Stomach (tissue), 9 donors: ENCODE data around the gene RETREG2. TPM values are rescaled to one million over a fixed set of nuclear protein-coding genes. Genes with fewer than 3 reads are reported as not detected.

Experiments used
- DNase-seq, 2 donors: peaks; one replicate each; pipeline versions ENCODE4 v3.0.0 to v3.0.0-alpha.2; 2013 to 2019
- H3K27ac ChIP-seq, 5 donors: fragments of 200-600 bp in 4 of 5; sonication (generic) in 4 of 5; one replicate each; pipeline ENCODE4 v1.5.1; 2013 to 2019; ENCODE audit warnings: mild to moderate bottlenecking in 1 of 5, moderate library complexity in 1 of 5
- H3K27me3 ChIP-seq, 3 donors: fragments of 200-600 bp; sonication (generic); one replicate each; pipeline ENCODE4 v1.5.1; 2017 to 2019; ENCODE audit warnings: mixed run types in 1 of 3
- H3K36me3 ChIP-seq, 4 donors: fragments of 200-600 bp; sonication (generic); 1 replicate in 3 of 4; 2 replicates in 1 of 4; pipeline ENCODE4 v1.5.1; 2016 to 2019
- H3K4me1 ChIP-seq, 4 donors: fragments of 200-600 bp; sonication (generic); one replicate each; pipeline ENCODE4 v1.5.1; 2016 to 2019
- H3K4me3 ChIP-seq, 4 donors: fragments of 200-600 bp; sonication (generic) in 3 of 4; one replicate each; pipeline ENCODE4 v1.5.1; 2016 to 2019; ENCODE audit warnings: mild to moderate bottlenecking in 1 of 4
- H3K9me3 ChIP-seq, 4 donors: fragments of 200-600 bp; sonication (generic); one replicate each; pipeline ENCODE4 v1.5.1; 2016 to 2019
- CTCF ChIP-seq, 7 experiments: fragments of 450-650 bp in 4 of 7; fragments of 200-600 bp in 3 of 7; sonication (generic) in 3 of 7; IDR thresholded peaks; one replicate each; pipeline ENCODE4 v1.5.1; 2016 to 2019; ENCODE audit warnings: antibody characterized with exemption in 7 of 7, control low read depth in 2 of 7, mild to moderate bottlenecking in 1 of 7
- EP300 ChIP-seq: sonication (generic); formaldehyde crosslinking; IDR thresholded peaks from one replicate; pipeline ENCODE4 v1.6.1; 2017; ENCODE audit warnings: antibody characterized with exemption
- POLR2A ChIP-seq, 4 donors: fragments of 450-650 bp; IDR thresholded peaks; one replicate each; pipeline ENCODE4 v1.6.1; 2016; ENCODE audit warnings: antibody characterized with exemption in 4 of 4, control low read depth in 2 of 4, mild to moderate bottlenecking in 1 of 4, moderate library complexity in 1 of 4
- POLR2AphosphoS5 ChIP-seq, 3 donors: sonication (generic); formaldehyde crosslinking; IDR thresholded peaks; one replicate each; pipeline ENCODE4 v1.6.1; 2016; ENCODE audit warnings: antibody characterized with exemption in 3 of 3
- WGBS, 5 donors: extraction: QIAGEN DNeasy Blood & Tissue Kit in 3 of 5; methylation state at CpG; one replicate each; pipeline versions ENCODE4 v1.1.5 to v1.1.7; 2013 to 2018; 5-methylcytosine and 5-hydroxymethylcytosine counted together
- intact Hi-C: fragments of 100-400 bp; cut with DNase I; formaldehyde crosslinking; loops from one replicate; pipeline ENCODE4 v1.15.1; 2023; ENCODE audit warnings: low total_unique reads
- polyA plus RNA-seq, 3 donors: library from polyadenylated mRNA; stranded (reverse); fragments of 200-250 nt; gene quantifications; one replicate each; pipeline ENCODE4 v1.2.3, GENCODE V29; 2013
- total RNA-seq, 5 donors: library from RNA; depleted of rRNA; stranded (reverse); fragments of >200 nt; gene quantifications; one replicate each; pipeline versions ENCODE4 v1.1.0 to v1.2.3, GENCODE V29; 2014 to 2016
- donor health status: healthy with polysubstance abuse.
- donor health status: Bipolar disorder and iron deficiency.
- donor health status: healthy.

Gene RETREG2
- total and polyA plus RNA-seq, 8 donors = 23.9 to 97.3 (median 43.0) TPM

- Histone ChIP-seq H3K27ac (peak overlapping the region; percentile 90 to 99 (median 96)), H3K4me1 (peaks cover 4 to 19% (median 16%) of the 10 kb centered on the region in 4 donors), H3K4me3 (peak overlapping the region; percentile 53 to 81 (median 68)), H3K27me3 (no peaks in the 10 kb centered on the region), H3K9me3 (no peaks in the 10 kb centered on the region), H3K36me3 (peaks cover 12 to 18% (median 16%) of the 10 kb centered on the region in 4 donors)
- DNase-seq = no peak
- 59 to 65% (median 60%) methylated on average over 4 of the region's 4 CpGs for WGBS, 5 donors
- intact Hi-C loops = loop anchor here (5.0 kb wide), 1 partner anchor 141 kb away; no protein-coding TSS in a partner anchor
- TF ChIP-seq CTCF (IDR thresholded peaks at IDR 0.05) (no peak), POLR2A (IDR thresholded peaks at IDR 0.05) (no peak), EP300 (no peak), POLR2AphosphoS5 (IDR thresholded peaks at IDR 0.05) (no peak)
These were observed 17.0 kb upstream of the RETREG2 start for GRCh38 chr2:219161097-219161496.

GRCh38 chr2:219163156-219163555, 14.9 kb upstream of the RETREG2 start:
- no peaks in the 10 kb centered on the region for H3K9me3 ChIP-seq
- no peak overlapping the region for H3K4me3 ChIP-seq
- DNase-seq = no peak
- no peaks in the 10 kb centered on the region for H3K36me3 ChIP-seq
- H3K27ac ChIP-seq = no peak overlapping the region
- 93 to 97% (median 95%) methylated on average over 6 of the region's 6 CpGs for WGBS, 5 donors
- TF ChIP-seq POLR2A (IDR thresholded peaks at IDR 0.05) (no peak), POLR2AphosphoS5 (IDR thresholded peaks at IDR 0.05) (no peak), EP300 (no peak), CTCF (IDR thresholded peaks at IDR 0.05) (no peak)
- H3K27me3 ChIP-seq = no peaks in the 10 kb centered on the region
- intact Hi-C loops = loop anchor here (5.0 kb wide), 1 partner anchor 139 kb away; no protein-coding TSS in a partner anchor
- peaks cover 4 to 19% (median 16%) of the 10 kb centered on the region in 4 donors for H3K4me1 ChIP-seq

- no peak for TF ChIP-seq EP300
- TF ChIP-seq CTCF (IDR thresholded peaks at IDR 0.05) = no peak
- no peak for TF ChIP-seq POLR2A (IDR thresholded peaks at IDR 0.05)
- no peak for TF ChIP-seq POLR2AphosphoS5 (IDR thresholded peaks at IDR 0.05)
These were observed 12.8 kb upstream of the RETREG2 start for GRCh38 chr2:219165058-219165911.

GRCh38 chr2:219167997-219168396, 10.1 kb upstream of the RETREG2 start:
- TF ChIP-seq CTCF (IDR thresholded peaks at IDR 0.05) (no peak), EP300 (no peak), POLR2A (IDR thresholded peaks at IDR 0.05) (no peak), POLR2AphosphoS5 (IDR thresholded peaks at IDR 0.05) (no peak)
- no peak overlapping the region for H3K4me3 ChIP-seq
- no peak for DNase-seq
- H3K36me3 ChIP-seq = peaks cover 12 to 15% (median 13%) of the 10 kb centered on the region in 4 donors
- 70 to 76% (median 74%) methylated on average over 5 of the region's 5 CpGs for WGBS, 5 donors
- intact Hi-C loops = no loop called here
- no peaks in the 10 kb centered on the region for H3K27me3 ChIP-seq
- no peaks in the 10 kb centered on the region for H3K9me3 ChIP-seq
- H3K27ac ChIP-seq = no peak overlapping the region
- H3K4me1 ChIP-seq = peaks cover 5 to 18% (median 7%) of the 10 kb centered on the region in 4 donors

More at GRCh38 chr2:219165058-219165911, 12.8 kb upstream of the RETREG2 start:
- no peak overlapping the region for H3K27ac ChIP-seq
- H3K27me3 ChIP-seq = no peaks in the 10 kb centered on the region
- no peaks in the 10 kb centered on the region for H3K36me3 ChIP-seq
- WGBS, 5 donors = 84 to 99% (median 88%) methylated on average over 7 to 10 of the region's 10 CpGs
- H3K4me3 ChIP-seq = no peak overlapping the region
- intact Hi-C loops = no loop called here
- peaks cover 0 to 9% (median 8%) of the 10 kb centered on the region in 4 donors for H3K4me1 ChIP-seq
- H3K9me3 ChIP-seq = no peaks in the 10 kb centered on the region
- no peak for DNase-seq
